GM23338 (cell line): ENCODE measurements around the gene CBARP. TPM values are rescaled to one million over a fixed set of nuclear protein-coding genes. Genes with fewer than 3 reads are reported as not detected.

Source experiments
- ATAC-seq: fragments of 200-7000 bp; cut with Tn5 transposase; 3 replicates; pipeline ENCODE4 v1.9.1; 2020
- DNase-seq: peaks from one replicate; pipeline ENCODE4 v3.0.0-alpha.2; 2015; ENCODE audit warnings: low spot score
- H2AFZ ChIP-seq: fragments of 200-600 bp; sonication (generic); 2 replicates; pipeline ENCODE4 v1.8.0; 2016; ENCODE audit warnings: antibody characterized with exemption, mild to moderate bottlenecking, moderate library complexity
- H3F3A ChIP-seq: fragments of 200-600 bp; sonication (generic); replicated peaks from 2 replicates; pipeline ENCODE4 v1.8.0; 2017; ENCODE audit warnings: antibody characterized with exemption, mixed run types, low read depth
- H3K27ac ChIP-seq: fragments of 200-600 bp; sonication (generic); 2 replicates; pipeline ENCODE4 v1.6.1; 2016; ENCODE audit warnings: low read depth
- H3K27me3 ChIP-seq: fragments of 200-600 bp; sonication (generic); 2 replicates; pipeline ENCODE4 v1.8.0; 2016; ENCODE audit warnings: mild to moderate bottlenecking, mixed run types, moderate library complexity; ENCODE audit not compliant: insufficient read depth
- H3K36me3 ChIP-seq: fragments of 200-600 bp; sonication (generic); 2 replicates; pipeline ENCODE4 v1.8.0; 2016; ENCODE audit warnings: mild to moderate bottlenecking; ENCODE audit not compliant: insufficient read depth
- H3K4me1 ChIP-seq: fragments of 200-600 bp; sonication (generic); 2 replicates; pipeline ENCODE4 v1.8.0; 2016; ENCODE audit warnings: mild to moderate bottlenecking, moderate library complexity; ENCODE audit not compliant: insufficient read depth
- H3K4me2 ChIP-seq: fragments of 200-600 bp; sonication (generic); 2 replicates; pipeline ENCODE4 v1.7.1; 2017; ENCODE audit warnings: mixed run types
- H3K4me3 ChIP-seq: fragments of 200-600 bp; sonication (generic); 2 replicates; pipeline ENCODE4 v1.6.1; 2016; ENCODE audit warnings: mixed run types
- H3K79me2 ChIP-seq: fragments of 200-600 bp; sonication (generic); replicated peaks from 2 replicates; pipeline ENCODE4 v1.8.0; 2017; ENCODE audit warnings: mild to moderate bottlenecking; ENCODE audit not compliant: insufficient read depth
- H3K9me2 ChIP-seq: fragments of 200-600 bp; sonication (generic); 2 replicates; pipeline ENCODE4 v1.8.0; 2017; ENCODE audit not compliant: insufficient read depth
- H4K20me1 ChIP-seq: fragments of 200-600 bp; sonication (generic); replicated peaks from 2 replicates; pipeline ENCODE4 v1.8.0; 2017; ENCODE audit warnings: mild to moderate bottlenecking; ENCODE audit not compliant: insufficient read depth
- H3K27ac Mint-ChIP-seq: 2 replicates; pipeline ENCODE4 v1.8.0; 2020; ENCODE audit warnings: inconsistent platforms, mild to moderate bottlenecking, moderate library complexity, mixed read lengths
- H3K27me3 Mint-ChIP-seq: 3 replicates; pipeline ENCODE4 v1.8.0; 2022; ENCODE audit warnings: low read depth, mild to moderate bottlenecking, moderate library complexity, mixed read lengths, inconsistent platforms; ENCODE audit not compliant: insufficient read depth, poor library complexity
- H3K36me3 Mint-ChIP-seq: 3 replicates; pipeline ENCODE4 v1.8.0; 2021; ENCODE audit warnings: low read depth, mild to moderate bottlenecking, inconsistent platforms, moderate library complexity, mixed read lengths
- H3K4me1 Mint-ChIP-seq: 3 replicates; pipeline ENCODE4 v1.8.0; 2020; ENCODE audit warnings: mild to moderate bottlenecking, inconsistent platforms, mixed read lengths
- H3K4me3 Mint-ChIP-seq: 3 replicates; pipeline ENCODE4 v1.8.0; 2021; ENCODE audit warnings: moderate library complexity, mild to moderate bottlenecking, inconsistent platforms, mixed read lengths
- H3K9me3 Mint-ChIP-seq: 3 replicates; pipeline ENCODE4 v1.8.0; 2020; ENCODE audit warnings: moderate library complexity, mild to moderate bottlenecking, inconsistent platforms, mixed read lengths
- CREB1 ChIP-seq: fragments of 250-450 bp; sonication (Bioruptor Pico); IDR thresholded peaks from 2 replicates; pipeline ENCODE4 v1.5.0; 2020; ENCODE audit warnings: low read depth, mild to moderate bottlenecking, moderate library complexity
- EZH2phosphoT487 ChIP-seq: fragments of 200-600 bp; sonication (generic); IDR thresholded peaks from one replicate; pipeline ENCODE4 v1.8.1; 2018; ENCODE audit warnings: antibody characterized with exemption; ENCODE audit not compliant: unreplicated experiment
- JUNB ChIP-seq: IDR thresholded peaks from one replicate; pipeline ENCODE4 v1.6.1; 2016; ENCODE audit warnings: antibody characterized with exemption; ENCODE audit not compliant: unreplicated experiment
- NANOG ChIP-seq: IDR thresholded peaks from 2 replicates; pipeline ENCODE4 v1.6.1; 2016; ENCODE audit warnings: antibody characterized with exemption, borderline replicate concordance
- POLR2AphosphoS5 ChIP-seq: IDR thresholded peaks from 2 replicates; pipeline ENCODE4 v1.6.1; 2016; ENCODE audit warnings: antibody characterized with exemption, low read depth
- REST ChIP-seq: IDR thresholded peaks from one replicate; pipeline ENCODE4 v1.6.1; 2018; ENCODE audit warnings: antibody characterized with exemption; ENCODE audit not compliant: unreplicated experiment
- STAT1 ChIP-seq: IDR thresholded peaks from one replicate; pipeline ENCODE4 v1.6.1; 2016; ENCODE audit warnings: antibody characterized with exemption; ENCODE audit not compliant: unreplicated experiment
- ZNF114 ChIP-seq: fragments of 250-450 bp; sonication (Bioruptor Pico); IDR thresholded peaks from 2 replicates; pipeline ENCODE4 v1.5.0; 2020; ENCODE audit warnings: mild to moderate bottlenecking, moderate library complexity
- ZNF331 ChIP-seq: fragments of 250-450 bp; sonication (Bioruptor Pico); IDR thresholded peaks from 2 replicates; pipeline ENCODE4 v1.5.0; 2020; ENCODE audit warnings: low read depth, mild to moderate bottlenecking, moderate library complexity
- polyA plus RNA-seq: library from polyadenylated mRNA; unstranded; fragments of >200 nt; fragmentation: Nextera tagmentation; extraction: Ambion mirVana; gene quantifications from 2 replicates; pipeline ENCODE4 v1.2.1, GENCODE V29; 2016
- total RNA-seq: library from RNA; depleted of rRNA; stranded (reverse); fragments of >200 nt; shearing (Covaris generic); gene quantifications from 2 replicates; pipeline ENCODE4 v1.2.3, GENCODE V29; 2014
- TF ChIP-seq, protein P1 (sequence below): fragments of 250-450 bp; sonication (Bioruptor Pico); IDR thresholded peaks from 2 replicates; pipeline ENCODE4 v1.5.0; 2020; ENCODE audit warnings: mild to moderate bottlenecking, moderate library complexity
- TF ChIP-seq, protein P2 (sequence below): IDR thresholded peaks from 2 replicates; pipeline ENCODE4 v1.6.1; 2016; ENCODE audit warnings: antibody characterized with exemption
- TF ChIP-seq, protein P3 (sequence below), 2 experiments: fragments of 200-600 bp in 1 of 2; sonication (generic) in 1 of 2; conservative IDR thresholded peaks; 2 replicates each; pipeline versions ENCODE4 v1.5.1 to v1.6.1; 2016 to 2017; ENCODE audit warnings: antibody characterized with exemption in 2 of 2, low read depth in 2 of 2, mild to moderate bottlenecking in 2 of 2, moderate library complexity in 1 of 2

CBARP gene
- total and polyA plus RNA-seq, 2 experiments from 2014 or later = 2.0 to 14.1 TPM

GRCh38 chr19:1254530-1255185 is 16.9 kb upstream of the CBARP start (continued):
- TF ChIP-seq, protein P1, sequence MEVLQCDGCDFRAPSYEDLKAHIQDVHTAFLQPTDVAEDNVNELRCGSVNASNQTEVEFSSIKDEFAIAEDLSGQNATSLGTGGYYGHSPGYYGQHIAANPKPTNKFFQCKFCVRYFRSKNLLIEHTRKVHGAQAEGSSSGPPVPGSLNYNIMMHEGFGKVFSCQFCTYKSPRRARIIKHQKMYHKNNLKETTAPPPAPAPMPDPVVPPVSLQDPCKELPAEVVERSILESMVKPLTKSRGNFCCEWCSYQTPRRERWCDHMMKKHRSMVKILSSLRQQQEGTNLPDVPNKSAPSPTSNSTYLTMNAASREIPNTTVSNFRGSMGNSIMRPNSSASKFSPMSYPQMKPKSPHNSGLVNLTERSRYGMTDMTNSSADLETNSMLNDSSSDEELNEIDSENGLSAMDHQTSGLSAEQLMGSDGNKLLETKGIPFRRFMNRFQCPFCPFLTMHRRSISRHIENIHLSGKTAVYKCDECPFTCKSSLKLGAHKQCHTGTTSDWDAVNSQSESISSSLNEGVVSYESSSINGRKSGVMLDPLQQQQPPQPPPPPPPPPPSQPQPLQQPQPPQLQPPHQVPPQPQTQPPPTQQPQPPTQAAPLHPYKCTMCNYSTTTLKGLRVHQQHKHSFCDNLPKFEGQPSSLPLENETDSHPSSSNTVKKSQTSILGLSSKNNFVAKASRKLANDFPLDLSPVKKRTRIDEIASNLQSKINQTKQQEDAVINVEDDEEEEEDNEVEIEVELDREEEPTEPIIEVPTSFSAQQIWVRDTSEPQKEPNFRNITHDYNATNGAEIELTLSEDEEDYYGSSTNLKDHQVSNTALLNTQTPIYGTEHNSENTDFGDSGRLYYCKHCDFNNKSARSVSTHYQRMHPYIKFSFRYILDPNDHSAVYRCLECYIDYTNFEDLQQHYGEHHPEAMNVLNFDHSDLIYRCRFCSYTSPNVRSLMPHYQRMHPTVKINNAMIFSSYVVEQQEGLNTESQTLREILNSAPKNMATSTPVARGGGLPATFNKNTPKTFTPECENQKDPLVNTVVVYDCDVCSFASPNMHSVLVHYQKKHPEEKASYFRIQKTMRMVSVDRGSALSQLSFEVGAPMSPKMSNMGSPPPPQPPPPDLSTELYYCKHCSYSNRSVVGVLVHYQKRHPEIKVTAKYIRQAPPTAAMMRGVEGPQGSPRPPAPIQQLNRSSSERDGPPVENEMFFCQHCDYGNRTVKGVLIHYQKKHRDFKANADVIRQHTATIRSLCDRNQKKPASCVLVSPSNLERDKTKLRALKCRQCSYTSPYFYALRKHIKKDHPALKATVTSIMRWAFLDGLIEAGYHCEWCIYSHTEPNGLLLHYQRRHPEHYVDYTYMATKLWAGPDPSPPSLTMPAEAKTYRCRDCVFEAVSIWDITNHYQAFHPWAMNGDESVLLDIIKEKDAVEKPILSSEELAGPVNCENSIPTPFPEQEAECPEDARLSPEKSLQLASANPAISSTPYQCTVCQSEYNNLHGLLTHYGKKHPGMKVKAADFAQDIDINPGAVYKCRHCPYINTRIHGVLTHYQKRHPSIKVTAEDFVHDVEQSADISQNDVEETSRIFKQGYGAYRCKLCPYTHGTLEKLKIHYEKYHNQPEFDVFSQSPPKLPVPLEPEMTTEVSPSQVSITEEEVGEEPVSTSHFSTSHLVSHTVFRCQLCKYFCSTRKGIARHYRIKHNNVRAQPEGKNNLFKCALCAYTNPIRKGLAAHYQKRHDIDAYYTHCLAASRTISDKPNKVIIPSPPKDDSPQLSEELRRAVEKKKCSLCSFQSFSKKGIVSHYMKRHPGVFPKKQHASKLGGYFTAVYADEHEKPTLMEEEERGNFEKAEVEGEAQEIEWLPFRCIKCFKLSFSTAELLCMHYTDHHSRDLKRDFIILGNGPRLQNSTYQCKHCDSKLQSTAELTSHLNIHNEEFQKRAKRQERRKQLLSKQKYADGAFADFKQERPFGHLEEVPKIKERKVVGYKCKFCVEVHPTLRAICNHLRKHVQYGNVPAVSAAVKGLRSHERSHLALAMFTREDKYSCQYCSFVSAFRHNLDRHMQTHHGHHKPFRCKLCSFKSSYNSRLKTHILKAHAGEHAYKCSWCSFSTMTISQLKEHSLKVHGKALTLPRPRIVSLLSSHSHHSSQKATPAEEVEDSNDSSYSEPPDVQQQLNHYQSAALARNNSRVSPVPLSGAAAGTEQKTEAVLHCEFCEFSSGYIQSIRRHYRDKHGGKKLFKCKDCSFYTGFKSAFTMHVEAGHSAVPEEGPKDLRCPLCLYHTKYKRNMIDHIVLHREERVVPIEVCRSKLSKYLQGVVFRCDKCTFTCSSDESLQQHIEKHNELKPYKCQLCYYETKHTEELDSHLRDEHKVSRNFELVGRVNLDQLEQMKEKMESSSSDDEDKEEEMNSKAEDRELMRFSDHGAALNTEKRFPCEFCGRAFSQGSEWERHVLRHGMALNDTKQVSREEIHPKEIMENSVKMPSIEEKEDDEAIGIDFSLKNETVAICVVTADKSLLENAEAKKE (CRISPR knock-in tag) = no peak
- TF ChIP-seq EZH2phosphoT487 (no peak), POLR2AphosphoS5 (no peak; the same call in 1 of the 2 replicates), STAT1 (no peak), ZNF114 (CRISPR knock-in tag) (no peak), JUNB (no peak), NANOG (no peak)
- TF ChIP-seq, protein P2, sequence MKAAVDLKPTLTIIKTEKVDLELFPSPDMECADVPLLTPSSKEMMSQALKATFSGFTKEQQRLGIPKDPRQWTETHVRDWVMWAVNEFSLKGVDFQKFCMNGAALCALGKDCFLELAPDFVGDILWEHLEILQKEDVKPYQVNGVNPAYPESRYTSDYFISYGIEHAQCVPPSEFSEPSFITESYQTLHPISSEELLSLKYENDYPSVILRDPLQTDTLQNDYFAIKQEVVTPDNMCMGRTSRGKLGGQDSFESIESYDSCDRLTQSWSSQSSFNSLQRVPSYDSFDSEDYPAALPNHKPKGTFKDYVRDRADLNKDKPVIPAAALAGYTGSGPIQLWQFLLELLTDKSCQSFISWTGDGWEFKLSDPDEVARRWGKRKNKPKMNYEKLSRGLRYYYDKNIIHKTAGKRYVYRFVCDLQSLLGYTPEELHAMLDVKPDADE = no peak

- Mint-ChIP-seq H3K36me3 (peaks cover 75% of the 10 kb centered on the region), H3K9me3 (no peaks in the 10 kb centered on the region; the same call in 2 of the 3 replicates), H3K4me3 (no peak overlapping the region), H3K27ac (no peak overlapping the region), H3K27me3 (peaks cover 25% of the 10 kb centered on the region), H3K4me1 (peaks cover 36% of the 10 kb centered on the region)
- Histone ChIP-seq H3K36me3 (peaks cover 19% of the 10 kb centered on the region), H3F3A (peaks cover 50% of the 10 kb centered on the region), H3K27me3 (no peaks in the 10 kb centered on the region), H3K79me2 (peaks cover 50% of the 10 kb centered on the region), H3K9me2 (no peaks in the 10 kb centered on the region), H3K4me3 (no peak overlapping the region), H4K20me1 (peaks cover 35% of the 10 kb centered on the region), H3K27ac (no peak overlapping the region; the same call in 1 of the 2 replicates), H2AFZ (no peak overlapping the region), H3K4me2 (no peak overlapping the region), H3K4me1 (peaks cover 19% of the 10 kb centered on the region)
- ATAC-seq (no peak), DNase-seq (no peak)
- no peak for TF ChIP-seq ZNF114 (CRISPR knock-in tag)
- TF ChIP-seq CREB1 = no peak
- no peak for TF ChIP-seq ZNF331 (CRISPR knock-in tag)
- no peak for TF ChIP-seq NANOG
- no peak for TF ChIP-seq REST
- TF ChIP-seq STAT1 = no peak
- TF ChIP-seq JUNB = no peak
- TF ChIP-seq, protein P3, sequence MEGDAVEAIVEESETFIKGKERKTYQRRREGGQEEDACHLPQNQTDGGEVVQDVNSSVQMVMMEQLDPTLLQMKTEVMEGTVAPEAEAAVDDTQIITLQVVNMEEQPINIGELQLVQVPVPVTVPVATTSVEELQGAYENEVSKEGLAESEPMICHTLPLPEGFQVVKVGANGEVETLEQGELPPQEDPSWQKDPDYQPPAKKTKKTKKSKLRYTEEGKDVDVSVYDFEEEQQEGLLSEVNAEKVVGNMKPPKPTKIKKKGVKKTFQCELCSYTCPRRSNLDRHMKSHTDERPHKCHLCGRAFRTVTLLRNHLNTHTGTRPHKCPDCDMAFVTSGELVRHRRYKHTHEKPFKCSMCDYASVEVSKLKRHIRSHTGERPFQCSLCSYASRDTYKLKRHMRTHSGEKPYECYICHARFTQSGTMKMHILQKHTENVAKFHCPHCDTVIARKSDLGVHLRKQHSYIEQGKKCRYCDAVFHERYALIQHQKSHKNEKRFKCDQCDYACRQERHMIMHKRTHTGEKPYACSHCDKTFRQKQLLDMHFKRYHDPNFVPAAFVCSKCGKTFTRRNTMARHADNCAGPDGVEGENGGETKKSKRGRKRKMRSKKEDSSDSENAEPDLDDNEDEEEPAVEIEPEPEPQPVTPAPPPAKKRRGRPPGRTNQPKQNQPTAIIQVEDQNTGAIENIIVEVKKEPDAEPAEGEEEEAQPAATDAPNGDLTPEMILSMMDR (conservative IDR thresholded peaks at IDR 0.05; ENCODE audit: low read depth in 2 of 2) = no peak
- no peak for TF ChIP-seq POLR2AphosphoS5
These were observed 16.3 kb upstream of the CBARP start for GRCh38 chr19:1254081-1254527.
